Measurements from ENCODE around the gene CSE1L.

- TF ChIP-seq EZH2 (IDR thresholded peaks at IDR 0.05; ENCODE audit: insufficient read depth, low read length) (no peak), CTCF (IDR thresholded peaks at IDR 0.05; ENCODE audit: insufficient read depth, low read depth, low read length) (no peak)
Observed at GRCh38 chr20:49045440-49046086, 549 bp upstream of the CSE1L start.

Data from astrocyte (in vitro differentiated cells and primary cell).